H9 (cell line): ENCODE measurements around the gene PRPF6. TPM values are rescaled to one million over a fixed set of nuclear protein-coding genes. Genes with fewer than 3 reads are reported as not detected.

ENCODE experiments used
- DNase-seq: peaks from one replicate; pipeline ENCODE4 v3.0.0-alpha.2; 2017
- H2AFZ ChIP-seq: one replicate; pipeline ENCODE4 v1.6.1; 2013; ENCODE audit warnings: mild to moderate bottlenecking, low read length, control low read depth, moderate library complexity
- H2AK5ac ChIP-seq: 2 replicates; pipeline ENCODE4 v1.6.1; 2013; ENCODE audit warnings: low read length, control low read depth, mixed read lengths; ENCODE audit not compliant: insufficient read length
- H2BK120ac ChIP-seq: one replicate; pipeline ENCODE4 v1.6.1; 2013; ENCODE audit warnings: low read depth, mild to moderate bottlenecking, low read length, control low read depth, inconsistent platforms; ENCODE audit not compliant: poor library complexity, severe bottlenecking
- H2BK12ac ChIP-seq: 2 replicates; pipeline ENCODE4 v1.6.1; 2013; ENCODE audit warnings: low read length, control low read depth, mixed read lengths, low read depth; ENCODE audit not compliant: insufficient read length
- H2BK15ac ChIP-seq: 2 replicates; pipeline ENCODE4 v1.6.1; 2013; ENCODE audit warnings: low read depth, low read length, control low read depth
- H2BK20ac ChIP-seq: one replicate; pipeline ENCODE4 v1.6.1; 2013; ENCODE audit warnings: low read depth, mild to moderate bottlenecking, low read length, control low read depth, inconsistent platforms; ENCODE audit not compliant: poor library complexity, severe bottlenecking
- H2BK5ac ChIP-seq: 2 replicates; pipeline ENCODE4 v1.6.1; 2013; ENCODE audit warnings: low read length, control low read depth, mixed read lengths; ENCODE audit not compliant: insufficient read length
- H3K14ac ChIP-seq: 2 replicates; pipeline ENCODE4 v1.6.1; 2013; ENCODE audit warnings: low read length, control low read depth; ENCODE audit not compliant: insufficient read depth
- H3K18ac ChIP-seq: 2 replicates; pipeline ENCODE4 v1.6.1; 2013; ENCODE audit warnings: low read depth, mild to moderate bottlenecking, mixed read lengths, low read length, control low read depth; ENCODE audit not compliant: insufficient read length
- H3K23ac ChIP-seq: 2 replicates; pipeline ENCODE4 v1.6.1; 2013; ENCODE audit warnings: low read length, control low read depth, mixed read lengths, low read depth; ENCODE audit not compliant: insufficient read length
- H3K23me2 ChIP-seq: 2 replicates; pipeline ENCODE4 v1.6.1; 2013; ENCODE audit warnings: low read depth, mild to moderate bottlenecking, mixed read lengths, low read length, control low read depth; ENCODE audit not compliant: insufficient read length, poor library complexity, severe bottlenecking
- H3K27ac ChIP-seq: 2 replicates; pipeline ENCODE4 v1.5.1; 2013; ENCODE audit warnings: low read length, control low read depth, mixed read lengths, low read depth; ENCODE audit not compliant: insufficient read length
- H3K27me3 ChIP-seq: 2 replicates; pipeline ENCODE4 v1.6.1; 2013; ENCODE audit warnings: low read length, control low read depth, inconsistent platforms; ENCODE audit not compliant: insufficient read depth
- H3K4ac ChIP-seq: 2 replicates; pipeline ENCODE4 v1.6.1; 2013; ENCODE audit warnings: low read depth, mild to moderate bottlenecking, control low read depth, inconsistent platforms, low read length, moderate library complexity
- H3K4me1 ChIP-seq: 2 replicates; pipeline ENCODE4 v1.6.1; 2013; ENCODE audit warnings: low read length, control low read depth, inconsistent platforms; ENCODE audit not compliant: insufficient read depth
- H3K4me2 ChIP-seq: 2 replicates; pipeline ENCODE4 v1.6.1; 2013; ENCODE audit warnings: low read length, control low read depth, mixed read lengths; ENCODE audit not compliant: insufficient read length, insufficient read depth
- H3K56ac ChIP-seq: 2 replicates; pipeline ENCODE4 v1.6.1; 2013; ENCODE audit warnings: low read depth, mild to moderate bottlenecking, mixed read lengths, low read length, control low read depth; ENCODE audit not compliant: insufficient read length
- H3K79me1 ChIP-seq: 2 replicates; pipeline ENCODE4 v1.6.1; 2013; ENCODE audit warnings: low read depth, mild to moderate bottlenecking, moderate library complexity, low read length, control low read depth, inconsistent platforms; ENCODE audit not compliant: insufficient read depth, poor library complexity, severe bottlenecking
- H3K79me2 ChIP-seq: 2 replicates; pipeline ENCODE4 v1.6.1; 2013; ENCODE audit warnings: low read length, control low read depth, inconsistent platforms; ENCODE audit not compliant: insufficient read depth
- H3K9ac ChIP-seq: 2 replicates; pipeline ENCODE4 v1.6.1; 2013; ENCODE audit warnings: low read length, control low read depth, mixed read lengths; ENCODE audit not compliant: insufficient read length; ENCODE audit errors: extremely low read depth
- H3K9me3 ChIP-seq: one replicate; pipeline ENCODE4 v1.6.1; 2013; ENCODE audit warnings: low read depth, low read length, inconsistent platforms; ENCODE audit not compliant: control insufficient read depth
- H3T11ph ChIP-seq: one replicate; pipeline ENCODE4 v1.6.1; 2013; ENCODE audit warnings: mild to moderate bottlenecking, low read length, control low read depth, inconsistent platforms
- H4K20me1 ChIP-seq: one replicate; pipeline ENCODE4 v1.6.1; 2013; ENCODE audit not compliant: control insufficient read depth, insufficient read length, insufficient read depth
- H4K5ac ChIP-seq: 2 replicates; pipeline ENCODE4 v1.6.1; 2013; ENCODE audit warnings: low read depth, mild to moderate bottlenecking, mixed read lengths, low read length, control low read depth; ENCODE audit not compliant: insufficient read length
- H4K8ac ChIP-seq: replicated peaks from 2 replicates; pipeline ENCODE4 v1.6.1; 2013; ENCODE audit warnings: low read length, control low read depth, mixed read lengths, low read depth; ENCODE audit not compliant: insufficient read length
- H4K91ac ChIP-seq: 2 replicates; pipeline ENCODE4 v1.6.1; 2013; ENCODE audit warnings: low read depth, mild to moderate bottlenecking, moderate library complexity, mixed read lengths, low read length, control low read depth; ENCODE audit not compliant: insufficient read length
- H3K27ac Mint-ChIP-seq, 3 experiments: 2 replicates in 2 of 3; 3 replicates in 1 of 3; pipeline ENCODE4 v1.8.0; 2020 to 2021; ENCODE audit warnings: mixed read lengths in 3 of 3, mild to moderate bottlenecking in 1 of 3, moderate library complexity in 1 of 3
- H3K27me3 Mint-ChIP-seq: 2 replicates; pipeline ENCODE4 v1.8.0; 2021; ENCODE audit warnings: low read depth, mild to moderate bottlenecking, moderate library complexity, mixed read lengths
- H3K36me3 Mint-ChIP-seq, 3 experiments: 2 replicates in 2 of 3; 3 replicates in 1 of 3; pipeline ENCODE4 v1.8.0; 2020 to 2021; ENCODE audit warnings: low read depth in 3 of 3, mixed read lengths in 3 of 3; ENCODE audit not compliant: insufficient read depth in 1 of 3
- H3K4me1 Mint-ChIP-seq, 2 experiments: 2 replicates each; pipeline ENCODE4 v1.8.0; 2020; ENCODE audit warnings: mixed read lengths in 2 of 2
- H3K4me3 Mint-ChIP-seq, 2 experiments: 2 replicates in 1 of 2; 3 replicates in 1 of 2; pipeline ENCODE4 v1.8.0; 2020 to 2021; ENCODE audit warnings: mild to moderate bottlenecking in 2 of 2, mixed read lengths in 2 of 2, moderate library complexity in 1 of 2
- H3K9me3 Mint-ChIP-seq, 2 experiments: 2 replicates in 1 of 2; 3 replicates in 1 of 2; pipeline ENCODE4 v1.8.0; 2020; ENCODE audit warnings: mild to moderate bottlenecking in 2 of 2, mixed read lengths in 2 of 2, moderate library complexity in 1 of 2
- WGBS: extraction: QIAGEN DNeasy Blood & Tissue Kit; methylation state at CpG from one replicate; pipeline ENCODE4 v1.1.7; 2013; ENCODE audit warnings: missing lambda C conversion rate, low lambda C conversion rate, mixed read lengths; ENCODE audit not compliant: insufficient read length; ENCODE audit errors: extremely low coverage; 5-methylcytosine and 5-hydroxymethylcytosine counted together
- total RNA-seq: library from RNA; stranded (reverse); gene quantifications from 2 replicates; pipeline ENCODE4 v1.2.1, GENCODE V29; 2021
- TF ChIP-seq, protein P1 (sequence below): fragments of 200-600 bp; sonication (generic); conservative IDR thresholded peaks from 3 replicates; pipeline ENCODE4 v1.8.0; 2021; ENCODE audit warnings: antibody characterized with exemption, mild to moderate bottlenecking

PRPF6 gene
- total RNA-seq, 1 experiment from 2014 or later: 87.9 TPM

GRCh38 chr20:63947638-63948456 lies 33.1 kb upstream of the PRPF6 start:
- no peaks in the 10 kb centered on the region for H3K4me1 ChIP-seq
- no peak overlapping the region for H4K5ac ChIP-seq
- no peak overlapping the region for H3K4me2 ChIP-seq
- H3K9ac ChIP-seq: no peak overlapping the region
- no peak overlapping the region for H3K56ac ChIP-seq
- no peak overlapping the region for H3K14ac ChIP-seq
- TF ChIP-seq, protein P1, sequence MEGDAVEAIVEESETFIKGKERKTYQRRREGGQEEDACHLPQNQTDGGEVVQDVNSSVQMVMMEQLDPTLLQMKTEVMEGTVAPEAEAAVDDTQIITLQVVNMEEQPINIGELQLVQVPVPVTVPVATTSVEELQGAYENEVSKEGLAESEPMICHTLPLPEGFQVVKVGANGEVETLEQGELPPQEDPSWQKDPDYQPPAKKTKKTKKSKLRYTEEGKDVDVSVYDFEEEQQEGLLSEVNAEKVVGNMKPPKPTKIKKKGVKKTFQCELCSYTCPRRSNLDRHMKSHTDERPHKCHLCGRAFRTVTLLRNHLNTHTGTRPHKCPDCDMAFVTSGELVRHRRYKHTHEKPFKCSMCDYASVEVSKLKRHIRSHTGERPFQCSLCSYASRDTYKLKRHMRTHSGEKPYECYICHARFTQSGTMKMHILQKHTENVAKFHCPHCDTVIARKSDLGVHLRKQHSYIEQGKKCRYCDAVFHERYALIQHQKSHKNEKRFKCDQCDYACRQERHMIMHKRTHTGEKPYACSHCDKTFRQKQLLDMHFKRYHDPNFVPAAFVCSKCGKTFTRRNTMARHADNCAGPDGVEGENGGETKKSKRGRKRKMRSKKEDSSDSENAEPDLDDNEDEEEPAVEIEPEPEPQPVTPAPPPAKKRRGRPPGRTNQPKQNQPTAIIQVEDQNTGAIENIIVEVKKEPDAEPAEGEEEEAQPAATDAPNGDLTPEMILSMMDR: no peak
- H3K23ac ChIP-seq: no peak overlapping the region
- Mint-ChIP-seq H3K27ac (peak overlapping the region in 2 of 3 experiments; percentile 70 to 99; a peak in 3 of 7 replicates), H3K9me3 (peaks cover 4 to 7% of the 10 kb centered on the region in 2 experiments; a peak in 3 of 5 replicates), H3K27me3 (no peaks in the 10 kb centered on the region), H3K4me1 (peaks cover 14 to 22% of the 10 kb centered on the region in 2 experiments), H3K4me3 (peak overlapping the region in 1 of 2 experiments; percentile 29; a peak in 1 of 5 replicates), H3K36me3 (peaks cover 5 to 29% (median 20%) of the 10 kb centered on the region in 3 experiments)
- no peak overlapping the region for H2AFZ ChIP-seq
- no peak overlapping the region for H4K8ac ChIP-seq
- peaks cover 7% of the 10 kb centered on the region; the same call in 1 of the 2 replicates for H3K79me2 ChIP-seq
- H2BK12ac ChIP-seq: no peak overlapping the region
- H3K79me1 ChIP-seq: no peaks in the 10 kb centered on the region
- H3K4ac ChIP-seq: no peak overlapping the region
- H3K27me3 ChIP-seq: no peaks in the 10 kb centered on the region
- no peak overlapping the region for H2BK5ac ChIP-seq
- H2AK5ac ChIP-seq: no peak overlapping the region
- no peak overlapping the region for H3T11ph ChIP-seq
- peaks cover 3% of the 10 kb centered on the region for H4K20me1 ChIP-seq
- H2BK15ac ChIP-seq: no peak overlapping the region
- no peak overlapping the region for H2BK20ac ChIP-seq
- no peak overlapping the region for H3K27ac ChIP-seq
- H3K18ac ChIP-seq: no peak overlapping the region
- no peaks in the 10 kb centered on the region for H3K23me2 ChIP-seq
- WGBS: no CpG with 5 or more reads among the region's 27 CpGs
- no peak overlapping the region for H2BK120ac ChIP-seq
- DNase-seq: no peak
- H3K9me3 ChIP-seq: no peaks in the 10 kb centered on the region
- H4K91ac ChIP-seq: no peak overlapping the region
